NCI-H446 (cell line): Measurements from ENCODE around the gene RAPGEF4.

Experiments
- DNase-seq, 2 experiments: peaks; one replicate each; lab custom pipeline; 2025; lab: John Stamatoyannopoulos, UW

RAPGEF4 gene

GRCh38 chr2:172735582-172736423, at the start of gene RAPGEF4:
Gene RAPGEF4, plus strand, starts transcription at chr2:172735845. Its CDS starts 139 bp downstream, at chr2:172735984.
- DNase-seq, result no peak

GRCh38 chr2:172693037-172693436, 42.6 kb upstream of the RAPGEF4 start:
- peak; percentile 83 to 94 for DNase-seq

DNA sequence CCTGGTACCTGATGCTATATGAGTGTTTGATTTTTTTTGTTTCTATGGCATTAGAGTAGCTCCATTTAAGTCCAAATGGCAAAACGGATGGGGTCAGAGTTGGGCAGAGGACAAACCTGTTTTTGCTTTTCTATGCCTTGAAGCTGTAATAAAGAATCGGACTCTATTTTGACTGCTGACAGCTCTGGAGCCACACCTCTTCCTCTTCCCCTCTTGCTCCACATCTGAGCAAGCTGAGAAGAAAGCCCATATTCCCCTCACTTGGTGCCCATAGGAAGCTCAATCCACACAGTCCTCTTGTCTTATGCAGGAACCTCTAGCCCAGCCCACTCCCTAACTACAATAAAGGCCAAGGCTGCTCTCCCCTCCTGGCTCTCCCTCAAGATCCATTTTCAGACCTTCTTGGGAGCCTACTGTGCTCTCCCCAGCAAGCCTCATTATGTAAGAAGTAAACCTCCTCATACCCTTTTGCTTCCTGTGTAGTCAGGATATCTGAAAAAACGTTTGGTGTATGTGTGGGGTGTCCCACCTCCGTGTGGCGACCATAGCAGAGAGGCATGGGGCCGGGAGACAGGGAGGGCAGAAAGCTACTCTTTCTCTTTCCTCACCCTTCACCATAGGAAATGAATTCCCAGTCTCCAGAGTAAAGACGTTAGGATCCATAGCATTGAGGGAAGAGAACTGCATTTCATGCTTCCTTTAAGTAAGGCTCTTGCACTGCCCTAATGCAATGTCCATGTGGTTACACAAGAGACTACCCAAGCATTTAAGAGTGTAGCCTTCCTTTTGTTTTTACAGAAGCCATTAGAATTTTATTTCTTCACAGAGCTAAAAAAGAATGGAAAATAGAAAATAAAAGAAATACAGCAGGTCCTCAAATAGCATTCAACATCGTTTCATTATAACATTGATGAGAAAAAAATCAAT, 41.9 kb upstream of the RAPGEF4 start:
- no peak for DNase-seq

GRCh38 chr2:172697296-172697695, 38.3 kb upstream of the RAPGEF4 start:
- no peak for DNase-seq

GRCh38 chr2:172698041-172698863, 37.4 kb upstream of the RAPGEF4 start:
- DNase-seq, result peak in 1 of 2 experiments; percentile 49

- DNase-seq, result peak in 1 of 2 experiments; percentile 22
Observed at GRCh38 chr2:172701250-172701649, 34.4 kb upstream of the RAPGEF4 start.

DNA sequence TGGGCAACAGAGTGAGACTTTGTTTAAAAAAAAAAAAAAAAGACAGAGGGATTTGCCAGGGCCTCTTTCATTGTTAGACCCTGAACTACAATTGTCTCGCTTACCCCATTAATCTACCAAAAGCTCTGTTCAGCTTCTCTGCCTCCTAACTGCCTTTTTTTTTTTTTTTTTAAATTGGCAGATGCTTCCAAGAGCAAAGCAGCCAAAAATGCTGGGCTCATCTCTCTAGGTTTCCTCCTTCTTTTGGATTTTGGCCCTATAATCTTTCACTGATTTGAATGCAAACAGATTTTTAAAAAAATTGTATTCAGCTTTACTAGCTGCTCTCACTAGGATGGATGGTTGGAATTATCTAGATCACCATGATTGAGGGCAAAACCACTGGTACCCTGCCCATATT, 33.2 kb upstream of the RAPGEF4 start:
- peak; percentile 51 to 88 for DNase-seq

- DNase-seq, result peak; percentile 45
Observed at GRCh38 chr2:172704072-172704936, 31.3 kb upstream of the RAPGEF4 start.

GRCh38 chr2:172705352-172705751, 30.3 kb upstream of the RAPGEF4 start:
- DNase-seq, result no peak

- no peak for DNase-seq
Observed at GRCh38 chr2:172708247-172708646, 27.4 kb upstream of the RAPGEF4 start.

GRCh38 chr2:172709566-172710291, 25.9 kb upstream of the RAPGEF4 start:
- DNase-seq, result peak in 1 of 2 experiments; percentile 38

DNA sequence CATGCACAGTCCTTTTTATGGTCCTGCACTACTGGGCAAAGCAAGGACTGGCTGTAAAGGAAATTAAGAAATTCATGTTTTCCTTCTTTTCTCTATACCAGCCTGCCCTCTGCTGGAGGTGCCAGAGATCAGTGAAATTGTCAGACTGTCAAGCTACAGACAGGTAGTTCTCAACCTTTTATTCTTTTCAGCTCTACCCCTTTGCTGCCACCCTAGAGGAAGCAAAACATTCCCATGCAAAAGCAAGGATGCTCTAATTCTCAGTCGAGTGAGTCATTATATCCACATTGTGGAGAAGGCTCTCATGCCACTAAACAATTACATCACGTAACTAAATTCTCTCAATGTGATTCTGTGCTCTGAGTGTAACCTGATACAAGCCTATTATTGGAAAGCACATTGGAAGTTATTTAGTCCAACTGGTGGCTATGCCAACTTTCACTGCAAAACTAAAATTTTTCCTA, 25.0 kb upstream of the RAPGEF4 start:
- peak; percentile 16 to 58 for DNase-seq

DNA sequence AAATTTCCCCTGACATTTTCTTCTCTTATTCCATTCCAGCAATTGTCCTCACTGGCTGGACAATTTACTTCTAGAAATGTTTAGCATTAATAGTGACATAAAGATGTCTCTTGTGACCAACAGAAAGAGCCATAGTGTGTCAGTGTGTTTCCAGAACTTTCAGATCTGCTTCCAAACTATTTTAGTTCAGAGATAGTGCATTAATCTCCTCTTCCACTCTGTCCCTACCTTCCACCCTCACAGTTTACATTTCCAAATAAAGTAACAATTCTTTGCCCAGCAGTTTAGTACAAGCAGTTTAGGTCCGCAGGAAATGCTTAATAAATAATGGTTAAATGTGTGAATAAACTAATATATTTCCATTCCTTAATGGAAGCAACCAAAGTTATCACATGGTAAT, 24.5 kb upstream of the RAPGEF4 start:
- DNase-seq, result no peak

GRCh38 chr2:172712251-172712650, 23.4 kb upstream of the RAPGEF4 start:
- no peak for DNase-seq

- DNase-seq, result no peak
Observed at GRCh38 chr2:172713365-172713875, 22.2 kb upstream of the RAPGEF4 start.

DNA sequence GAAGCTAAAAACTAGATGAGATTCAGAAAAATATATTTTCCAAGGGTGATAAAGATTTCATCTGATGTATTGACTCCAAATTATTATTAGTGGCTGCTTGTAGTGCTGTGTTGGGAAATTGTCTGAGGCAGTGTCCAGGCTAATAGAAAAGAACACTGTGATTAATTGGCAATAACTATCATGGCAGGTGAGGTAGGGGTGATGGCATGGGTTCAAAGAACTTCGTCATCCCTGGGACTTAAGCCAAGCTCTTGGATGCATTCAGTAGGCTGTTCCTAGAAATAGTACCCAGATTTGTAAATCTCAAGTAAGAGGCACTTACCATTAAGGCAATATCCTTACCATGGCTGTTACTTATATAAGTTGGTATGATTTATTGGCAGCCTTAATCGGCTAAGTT, 13.2 kb upstream of the RAPGEF4 start:
- peak in 1 of 2 experiments; percentile 72 for DNase-seq

GRCh38 chr2:172723286-172723685, 12.4 kb upstream of the RAPGEF4 start:
- DNase-seq, result no peak

DNA sequence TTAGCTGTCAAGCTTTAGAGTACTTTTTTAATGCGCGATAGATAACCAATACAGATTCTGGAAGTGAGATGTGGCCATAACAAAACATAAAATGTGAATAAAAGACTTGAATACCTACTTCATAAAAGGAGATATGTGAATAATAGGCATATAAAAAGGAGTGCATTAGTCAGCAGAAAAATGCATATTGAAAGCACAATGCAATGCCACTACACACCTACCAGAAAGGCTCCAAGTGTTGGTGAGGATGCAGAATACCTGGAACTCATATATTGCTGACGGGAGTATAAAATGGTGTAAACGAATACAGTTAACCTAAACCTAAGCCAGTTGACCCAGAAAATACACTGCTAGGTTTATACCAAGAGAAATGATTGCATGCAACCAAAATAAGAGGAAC, 10.9 kb upstream of the RAPGEF4 start:
- no peak for DNase-seq

DNA sequence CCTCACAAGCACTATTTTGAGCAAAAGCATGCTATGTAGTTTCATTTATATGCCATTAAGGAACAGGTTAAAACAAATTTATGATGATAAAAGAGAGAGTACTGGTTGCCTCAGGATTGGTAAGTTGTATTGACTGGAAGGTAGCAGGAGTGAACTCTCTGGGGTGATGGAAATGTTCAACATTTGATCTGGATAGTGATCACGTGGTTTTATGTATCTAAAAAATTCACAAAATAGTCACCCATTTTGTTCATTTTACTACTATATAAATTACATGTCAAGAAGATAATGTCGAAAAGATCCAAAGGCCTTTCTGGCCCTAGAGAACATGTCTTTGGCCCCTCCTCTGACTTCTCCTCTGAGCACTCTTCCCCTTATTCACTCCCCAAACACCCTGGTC, 10.4 kb upstream of the RAPGEF4 start:
- DNase-seq, result no peak

DNA sequence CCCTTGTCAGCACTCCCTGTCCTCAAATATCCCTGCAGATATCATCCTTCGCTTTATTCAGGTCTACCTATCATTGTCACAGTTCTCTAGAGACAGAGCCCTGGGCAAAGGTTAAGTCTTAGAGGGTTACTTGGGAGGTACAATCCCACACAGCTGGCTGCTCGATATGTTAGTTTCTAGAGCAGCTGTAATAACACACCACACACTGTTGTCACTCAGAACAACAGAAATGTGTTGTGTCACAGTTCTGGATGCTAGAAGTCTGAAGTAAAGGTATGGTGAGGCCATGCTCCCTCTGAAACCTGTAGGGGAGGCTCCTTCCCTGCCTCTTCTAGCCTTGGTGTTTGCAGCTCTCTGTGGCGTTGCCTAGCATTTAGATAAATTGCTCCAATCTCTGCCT, 9.9 kb upstream of the RAPGEF4 start:
- no peak for DNase-seq
